ENCODE data around the gene GPR107. TPM values are rescaled to one million over a fixed set of nuclear protein-coding genes. Genes with fewer than 3 reads are reported as not detected.

GPR107 gene
- total RNA-seq, 1 donor from 2014 or later = 58.7 TPM

GRCh38 chr9:130138791-130139190 lies 85.1 kb downstream of the GPR107 start:
- Histone ChIP-seq H3K36me3 (ENCODE audit: insufficient read depth, low read length) (peaks cover 3% of the 10 kb centered on the region), H3K27ac (ENCODE audit: low read depth, low read length) (peak overlapping the region; percentile 77), H3K4me2 (ENCODE audit: low read length) (peak overlapping the region; percentile 78), H3K79me2 (ENCODE audit: insufficient read depth, low read length) (no peaks in the 10 kb centered on the region), H3K4me3 (ENCODE audit: insufficient read depth, low read depth, low read length) (peak overlapping the region; percentile 2), H2AFZ (ENCODE audit: low read depth, low read length) (no peak overlapping the region), H3K9ac (ENCODE audit: low read length) (peak overlapping the region; percentile 49), H3K4me1 (ENCODE audit: insufficient read depth, low read length) (peaks cover 36% of the 10 kb centered on the region), H3K9me3 (ENCODE audit: insufficient read depth, low read depth, low read length) (no peaks in the 10 kb centered on the region), H3K27me3 (ENCODE audit: insufficient read depth, low read length) (no peaks in the 10 kb centered on the region), H4K20me1 (ENCODE audit: insufficient read depth, low read length) (no peaks in the 10 kb centered on the region)
- FAIRE-seq (peak; percentile 59), DNase-seq (ENCODE audit: low read depth) (peak; percentile 100)
- Mint-ChIP-seq H3K4me1 (ENCODE audit: low read depth, unreplicated experiment) (peaks cover 65% of the 10 kb centered on the region), H3K27ac (ENCODE audit: unreplicated experiment) (peak overlapping the region; percentile 94), H3K4me3 (ENCODE audit: unreplicated experiment) (no peak overlapping the region), H3K27me3 (ENCODE audit: low read depth, unreplicated experiment) (no peaks in the 10 kb centered on the region), H3K36me3 (ENCODE audit: low read depth, unreplicated experiment) (peaks cover 16% of the 10 kb centered on the region), H3K9me3 (ENCODE audit: unreplicated experiment) (peaks cover 3% of the 10 kb centered on the region)
- TF ChIP-seq CTCF (IDR thresholded peaks at IDR 0.05; ENCODE audit: insufficient read depth, low read depth, low read length) (no peak), EZH2 (IDR thresholded peaks at IDR 0.05; ENCODE audit: insufficient read depth, low read length) (no peak)

GRCh38 chr9:130139251-130139650 lies 85.5 kb downstream of the GPR107 start:
- H3K4me3 Mint-ChIP-seq (ENCODE audit: unreplicated experiment) = no peak overlapping the region
- Histone ChIP-seq H3K36me3 (ENCODE audit: insufficient read depth, low read length) (peaks cover 3% of the 10 kb centered on the region), H3K9me3 (ENCODE audit: insufficient read depth, low read depth, low read length) (no peaks in the 10 kb centered on the region), H3K4me2 (ENCODE audit: low read length) (peak overlapping the region; percentile 78), H3K4me3 (ENCODE audit: insufficient read depth, low read depth, low read length) (no peak overlapping the region), H2AFZ (ENCODE audit: low read depth, low read length) (no peak overlapping the region), H3K27me3 (ENCODE audit: insufficient read depth, low read length) (no peaks in the 10 kb centered on the region), H3K79me2 (ENCODE audit: insufficient read depth, low read length) (no peaks in the 10 kb centered on the region), H4K20me1 (ENCODE audit: insufficient read depth, low read length) (no peaks in the 10 kb centered on the region), H3K9ac (ENCODE audit: low read length) (peak overlapping the region; percentile 49), H3K4me1 (ENCODE audit: insufficient read depth, low read length) (peaks cover 40% of the 10 kb centered on the region), H3K27ac (ENCODE audit: low read depth, low read length) (peak overlapping the region; percentile 77)
- H3K9me3 Mint-ChIP-seq (ENCODE audit: unreplicated experiment) = peaks cover 5% of the 10 kb centered on the region
- H3K27ac Mint-ChIP-seq (ENCODE audit: unreplicated experiment) = peak overlapping the region; percentile 94
- TF ChIP-seq CTCF (IDR thresholded peaks at IDR 0.05; ENCODE audit: insufficient read depth, low read depth, low read length) = no peak
- H3K36me3 Mint-ChIP-seq (ENCODE audit: low read depth, unreplicated experiment) = peaks cover 17% of the 10 kb centered on the region
- H3K27me3 Mint-ChIP-seq (ENCODE audit: low read depth, unreplicated experiment) = no peaks in the 10 kb centered on the region
- no peak for DNase-seq (ENCODE audit: low read depth)
- H3K4me1 Mint-ChIP-seq (ENCODE audit: low read depth, unreplicated experiment) = peaks cover 68% of the 10 kb centered on the region
- FAIRE-seq = no peak

GRCh38 chr9:130140706-130141105 lies 87.0 kb downstream of the GPR107 start:
- Mint-ChIP-seq H3K36me3 (ENCODE audit: low read depth, unreplicated experiment) (peaks cover 11% of the 10 kb centered on the region), H3K4me1 (ENCODE audit: low read depth, unreplicated experiment) (peaks cover 69% of the 10 kb centered on the region), H3K27ac (ENCODE audit: unreplicated experiment) (peak overlapping the region; percentile 34), H3K9me3 (ENCODE audit: unreplicated experiment) (peaks cover 5% of the 10 kb centered on the region), H3K4me3 (ENCODE audit: unreplicated experiment) (no peak overlapping the region), H3K27me3 (ENCODE audit: low read depth, unreplicated experiment) (no peaks in the 10 kb centered on the region)
- no peaks in the 10 kb centered on the region for H3K27me3 ChIP-seq (ENCODE audit: insufficient read depth, low read length)
- TF ChIP-seq CTCF (IDR thresholded peaks at IDR 0.05; ENCODE audit: insufficient read depth, low read depth, low read length) (no peak), EZH2 (IDR thresholded peaks at IDR 0.05; ENCODE audit: insufficient read depth, low read length) (no peak)
- no peaks in the 10 kb centered on the region for H3K9me3 ChIP-seq (ENCODE audit: insufficient read depth, low read depth, low read length)
- no peak overlapping the region for H3K27ac ChIP-seq (ENCODE audit: low read depth, low read length)
- no peak for DNase-seq (ENCODE audit: low read depth)
- H3K36me3 ChIP-seq (ENCODE audit: insufficient read depth, low read length) = peaks cover 3% of the 10 kb centered on the region
- no peak for FAIRE-seq
- H2AFZ ChIP-seq (ENCODE audit: low read depth, low read length) = no peak overlapping the region
- peaks cover 40% of the 10 kb centered on the region for H3K4me1 ChIP-seq (ENCODE audit: insufficient read depth, low read length)
- no peaks in the 10 kb centered on the region for H3K79me2 ChIP-seq (ENCODE audit: insufficient read depth, low read length)
- no peak overlapping the region for H3K9ac ChIP-seq (ENCODE audit: low read length)
- no peak overlapping the region for H3K4me2 ChIP-seq (ENCODE audit: low read length)
- H4K20me1 ChIP-seq (ENCODE audit: insufficient read depth, low read length) = no peaks in the 10 kb centered on the region
- H3K4me3 ChIP-seq (ENCODE audit: insufficient read depth, low read depth, low read length) = no peak overlapping the region

All from astrocyte (in vitro differentiated cells and primary cell).